Kidney (tissue), 14 donors: ENCODE results near the gene PLEKHM3. TPM values are rescaled to one million over a fixed set of nuclear protein-coding genes. Genes with fewer than 3 reads are reported as not detected.
A peak's percentile ranks its signal among the peaks of the same experiment; 100 is the strongest.
"Not testable (repeated sequence)": the region's sequence is repeated elsewhere in the genome, so short reads cannot be mapped to it uniquely, and the experiment has no call there.

Experiments used
- DNase-seq, 5 donors: peaks; one replicate each; pipeline ENCODE4 v3.0.0-alpha.2; 2013 to 2020
- FAIRE-seq: peaks from 2 replicates; lab custom pipeline; 2012; peaks lifted over from hg19 to GRCh38; lab: Jason Lieb, UNC
- H3K27ac ChIP-seq, 2 donors: one replicate each; pipeline ENCODE4 v1.7.0; 2013; ENCODE audit warnings: low read depth in 2 of 2, low read length in 2 of 2, inconsistent platforms in 1 of 2
- H3K27me3 ChIP-seq: one replicate; pipeline ENCODE4 v1.7.1; 2013; ENCODE audit warnings: low read length, inconsistent platforms; ENCODE audit not compliant: control insufficient read depth, insufficient read depth
- H3K36me3 ChIP-seq, 3 donors: one replicate each; pipeline versions ENCODE4 v1.7.0 to v1.7.1; 2013; ENCODE audit warnings: low read length in 3 of 3, control low read depth in 1 of 3, inconsistent platforms in 1 of 3; ENCODE audit not compliant: insufficient read depth in 3 of 3, control insufficient read depth in 2 of 3
- H3K4me1 ChIP-seq, 3 donors: one replicate each; pipeline versions ENCODE4 v1.7.0 to v1.7.1; 2013; ENCODE audit warnings: low read length in 3 of 3, inconsistent platforms in 1 of 3, low read depth in 1 of 3; ENCODE audit not compliant: control insufficient read depth in 2 of 3, insufficient read depth in 2 of 3
- H3K4me3 ChIP-seq, 3 donors: one replicate each; pipeline versions ENCODE4 v1.7.0 to v1.8.1; 2013; ENCODE audit warnings: low read length in 3 of 3, control low read depth in 1 of 3, inconsistent platforms in 1 of 3
- H3K9ac ChIP-seq, 3 donors: one replicate each; pipeline versions ENCODE4 v1.7.0 to v1.7.1; 2013; ENCODE audit warnings: low read length in 3 of 3, control low read depth in 1 of 3, inconsistent platforms in 1 of 3
- H3K9me3 ChIP-seq, 3 donors: one replicate each; pipeline versions ENCODE4 v1.7.0 to v1.7.1; 2013; ENCODE audit warnings: low read length in 3 of 3, control low read depth in 1 of 3, inconsistent platforms in 1 of 3; ENCODE audit not compliant: control insufficient read depth in 2 of 3, insufficient read depth in 1 of 3
- CTCF ChIP-seq: IDR thresholded peaks from 3 replicates; pipeline ENCODE4 v1.5.1; 2012; ENCODE audit warnings: mild to moderate bottlenecking, moderate library complexity, borderline replicate concordance; ENCODE audit not compliant: insufficient read depth; ENCODE audit errors: extremely low read depth
- intact Hi-C: fragments of 100-400 bp; cut with DNase I; formaldehyde crosslinking; loops from one replicate; pipeline ENCODE4 v1.11.1; 2022
- polyA plus RNA-seq: library from polyadenylated mRNA; stranded (reverse); fragments of 350-450 nt; fragmentation: Illumina TruSeq; extraction: RNeasy Lipid Tissue Mini Kit (QIAGEN cat#74804); gene quantifications from one replicate; pipeline ENCODE4 v1.2.3, GENCODE V29; 2014; ENCODE audit warnings: low read depth, low replicate concordance; ENCODE audit not compliant: insufficient read depth
- total RNA-seq: library from RNA; stranded (reverse); fragmentation: NEBNext Ultra II Directional; extraction: Animal tissue kit (Norgen Biotek cat#: 25700); gene quantifications from one replicate; pipeline ENCODE4 v1.2.1, GENCODE V29; 2021
- donor health status: control.
- donor health status: control.
- donor health status: control.
- donor health status: control.
- donor health status: control.
- donor health status: DM: yes; HTN: yes; CAD: no.
- donor health status: Normal renal cell carcinoma (clear cell type).

The PLEKHM3 gene
- total and polyA plus RNA-seq, 2 donors from 2014 or later = 4.2 to 13.5 TPM

- Histone ChIP-seq H3K36me3 (no peaks in the 10 kb centered on the region), H3K4me1 (no peaks in the 10 kb centered on the region), H3K9ac (no peak overlapping the region), H3K27ac (no peak overlapping the region), H3K4me3 (no peak overlapping the region), H3K27me3 (no peaks in the 10 kb centered on the region), H3K9me3 (no peaks in the 10 kb centered on the region)
- no peak for FAIRE-seq
- DNase-seq = no peak
- intact Hi-C loops = loop anchor here (10.0 kb wide), 1 partner anchor 287 kb away; no protein-coding TSS in a partner anchor
- TF ChIP-seq CTCF = no peak
Observed at GRCh38 chr2:208031608-208032019, 6.3 kb upstream of the PLEKHM3 start.

- Histone ChIP-seq H3K4me1 (peaks cover 0 to 4% (median 0%) of the 10 kb centered on the region in 3 donors), H3K4me3 (peak overlapping the region; percentile 93 to 99 (median 96)), H3K9me3 (no peaks in the 10 kb centered on the region), H3K27ac (peak overlapping the region; percentile 39 to 63), H3K36me3 (no peaks in the 10 kb centered on the region), H3K9ac (peak overlapping the region; percentile 21 to 66 (median 48)), H3K27me3 (no peaks in the 10 kb centered on the region)
- no peak for TF ChIP-seq CTCF
- intact Hi-C loops = no loop called here
- FAIRE-seq = no peak
- DNase-seq = peak in 1 of 5 donors; percentile 58
Observed at GRCh38 chr2:208025814-208026184, 472 bp upstream of the PLEKHM3 start.

- Histone ChIP-seq H3K9me3 (no peaks in the 10 kb centered on the region), H3K4me3 (peak overlapping the region in 1 of 3 donors; percentile 27), H3K36me3 (no peaks in the 10 kb centered on the region), H3K27me3 (no peaks in the 10 kb centered on the region), H3K27ac (no peak overlapping the region), H3K9ac (no peak overlapping the region), H3K4me1 (peaks cover 0 to 4% (median 0%) of the 10 kb centered on the region in 3 donors)
- no peak for FAIRE-seq
- DNase-seq = no peak
- intact Hi-C loops = no loop called here
- TF ChIP-seq CTCF = no peak
Observed at GRCh38 chr2:208024091-208024490, 1.2 kb downstream of the PLEKHM3 start.

GRCh38 chr2:208020253-208020652 lies 5.1 kb downstream of the PLEKHM3 start:
- no peaks in the 10 kb centered on the region for H3K9me3 ChIP-seq
- TF ChIP-seq CTCF = no peak
- no peak for FAIRE-seq
- DNase-seq = peak in 2 of 5 donors; percentile 27 to 41
- H3K27ac ChIP-seq = no peak overlapping the region
- H3K27me3 ChIP-seq = no peaks in the 10 kb centered on the region
- no peak overlapping the region for H3K9ac ChIP-seq
- H3K36me3 ChIP-seq = no peaks in the 10 kb centered on the region
- H3K4me3 ChIP-seq = no peak overlapping the region
- peaks cover 0 to 4% (median 4%) of the 10 kb centered on the region in 3 donors for H3K4me1 ChIP-seq
- intact Hi-C loops = no loop called here

- H3K9me3 ChIP-seq, DNase-seq, intact Hi-C loops, H3K27me3 ChIP-seq, FAIRE-seq, H3K36me3 ChIP-seq, H3K9ac ChIP-seq, H3K4me3 ChIP-seq, H3K27ac ChIP-seq, H3K4me1 ChIP-seq: not testable (repeated sequence)
Observed at GRCh38 chr2:208018124-208018712, 7.1 kb downstream of the PLEKHM3 start.
